HepG2 (cell line): ENCODE measurements around the gene USP27X.

Source experiments
- BCL6 ChIP-seq: IDR thresholded peaks from 2 replicates; pipeline ENCODE4 v1.6.1; 2016; ENCODE audit warnings: missing genetic modification reagents, missing compliant biosample characterization
- CHD2 ChIP-seq: IDR thresholded peaks from 2 replicates; pipeline ENCODE4 v1.6.1; 2011; ENCODE audit warnings: low read depth, low read length, improper control_type of control experiment
- HDAC6 ChIP-seq: fragments of 200-600 bp; sonication (generic); IDR thresholded peaks from 2 replicates; pipeline ENCODE4 v1.7.0; 2017; ENCODE audit warnings: mild to moderate bottlenecking, antibody characterized with exemption, low read length, low read depth
- MEIS1 ChIP-seq: sonication (generic); formaldehyde crosslinking; IDR thresholded peaks from 2 replicates; pipeline ENCODE4 v1.9.0; 2021; ENCODE audit warnings: mild to moderate bottlenecking, missing genetic modification reagents, moderate library complexity, borderline replicate concordance
- POLR2G ChIP-seq: fragments of 200-400 bp; formaldehyde crosslinking; IDR thresholded peaks from 2 replicates; pipeline ENCODE4 v1.6.1; 2018; ENCODE audit warnings: mild to moderate bottlenecking, low read depth, low read length, moderate library complexity
- ZNF598 ChIP-seq: sonication (generic); formaldehyde crosslinking; IDR thresholded peaks from 2 replicates; pipeline ENCODE4 v1.5.1; 2020; ENCODE audit warnings: mild to moderate bottlenecking, missing genetic modification reagents, borderline replicate concordance

DNA sequence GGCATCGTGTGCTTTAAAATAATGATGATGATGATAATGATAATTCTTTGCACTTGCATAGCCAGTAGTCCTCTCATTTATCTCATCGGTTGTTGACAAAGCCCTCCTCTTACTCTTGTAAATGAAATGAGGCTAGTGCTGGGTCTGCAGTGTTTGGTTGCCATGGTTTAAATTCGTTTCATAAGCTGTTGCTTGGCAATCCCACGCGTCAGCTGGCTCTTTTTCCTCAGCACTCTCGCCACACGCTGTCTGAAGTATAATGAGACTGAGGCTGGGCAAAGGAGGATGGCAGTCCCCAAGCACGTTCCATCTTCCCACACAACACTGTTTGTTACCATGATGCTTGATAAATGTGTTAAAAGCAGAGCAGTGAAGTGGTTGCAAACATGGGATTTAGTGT is 34.7 kb upstream of the USP27X start:
- TF ChIP-seq BCL6 (CRISPR knock-in tag): no peak
- TF ChIP-seq HDAC6: no peak
- no peak for TF ChIP-seq POLR2G
- TF ChIP-seq MEIS1 (CRISPR knock-in tag): no peak
- no peak for TF ChIP-seq ZNF598 (CRISPR knock-in tag)
- TF ChIP-seq CHD2: no peak
